CD4-positive, alpha-beta T cell treated with Interleukin-17A for 1 hour (primary cell): ENCODE measurements around the gene RXRG.

ENCODE experiments used
- DNase-seq: peaks from one replicate; pipeline ENCODE4 v3.0.0-alpha.2; 2020

The RXRG gene

DNA sequence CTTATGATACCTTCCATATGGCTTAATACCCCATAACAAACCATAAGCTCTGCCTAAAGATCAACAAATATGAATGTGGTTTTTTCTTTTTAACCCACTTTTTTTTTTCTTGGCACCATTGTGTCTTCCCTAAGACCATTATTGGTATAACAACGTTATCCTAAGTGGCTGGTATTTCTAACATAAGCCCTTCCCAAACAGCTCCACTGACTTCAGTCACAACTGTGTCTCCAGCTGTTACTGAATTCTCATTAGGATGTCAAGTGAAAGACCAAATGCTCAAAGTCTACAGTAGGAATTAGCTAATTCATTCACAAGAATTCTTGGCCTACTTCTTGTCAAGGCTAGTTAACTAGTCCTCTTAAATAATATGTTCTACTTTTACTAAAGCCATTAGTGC is 4.2 kb upstream of the RXRG start:
- DNase-seq: no peak

DNA sequence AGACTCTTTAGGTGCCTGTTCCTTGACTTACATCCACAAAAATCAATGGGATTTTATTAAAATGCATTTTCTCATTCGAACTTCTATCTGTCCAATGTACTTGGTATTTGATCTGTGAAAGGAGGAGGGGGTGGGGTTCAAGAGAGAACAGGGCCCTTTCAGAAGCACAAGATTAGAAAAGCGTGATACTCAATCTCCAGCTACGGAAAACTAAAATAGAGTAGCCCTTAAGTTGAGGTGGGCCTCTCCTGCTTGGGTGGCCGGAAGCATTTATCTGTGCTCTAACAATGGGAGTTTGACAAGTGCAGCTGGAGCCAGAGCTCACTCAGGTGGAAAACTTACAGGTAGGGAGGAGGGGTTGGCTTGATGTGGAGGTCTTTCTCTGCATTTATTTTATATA is 462 bp upstream of the RXRG start:
- no peak for DNase-seq

DNA sequence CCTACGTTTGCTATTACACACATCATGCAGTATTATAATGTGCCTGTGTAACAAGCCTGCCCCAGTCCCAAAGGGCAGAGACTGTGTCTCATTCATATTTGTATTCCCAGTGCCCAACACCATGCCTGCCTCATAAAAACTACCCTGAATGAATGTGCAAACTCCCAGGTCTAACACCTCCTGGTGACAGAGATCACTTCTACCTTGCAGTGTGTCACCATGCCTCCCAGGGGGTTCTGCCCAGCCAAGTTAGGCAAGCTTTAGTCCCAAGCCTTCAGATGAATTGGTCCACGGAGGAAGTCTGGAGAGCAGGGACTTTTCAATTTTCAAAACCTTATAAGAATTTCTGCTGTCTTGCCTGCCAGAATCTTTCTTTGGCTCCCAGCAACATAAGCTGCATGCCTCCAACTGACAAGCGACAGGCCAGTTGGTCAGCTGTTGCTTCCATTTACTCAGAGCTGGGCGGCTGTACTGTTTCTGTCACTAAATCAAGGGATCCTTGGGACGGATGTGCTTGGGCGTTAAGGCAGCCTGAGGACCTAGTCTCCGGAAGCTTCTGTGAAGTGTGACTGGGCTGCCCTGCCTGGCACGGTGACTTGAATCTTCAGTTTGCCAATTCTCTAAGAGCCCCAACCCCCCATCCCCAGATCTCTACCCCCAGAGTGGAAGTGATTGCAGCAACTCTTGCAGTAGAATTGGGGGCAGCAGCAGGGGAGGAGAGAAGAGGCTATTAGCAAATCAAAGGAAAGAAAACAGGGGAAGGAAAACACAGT is 1.2 kb downstream of the RXRG start:
- DNase-seq: no peak

DNA sequence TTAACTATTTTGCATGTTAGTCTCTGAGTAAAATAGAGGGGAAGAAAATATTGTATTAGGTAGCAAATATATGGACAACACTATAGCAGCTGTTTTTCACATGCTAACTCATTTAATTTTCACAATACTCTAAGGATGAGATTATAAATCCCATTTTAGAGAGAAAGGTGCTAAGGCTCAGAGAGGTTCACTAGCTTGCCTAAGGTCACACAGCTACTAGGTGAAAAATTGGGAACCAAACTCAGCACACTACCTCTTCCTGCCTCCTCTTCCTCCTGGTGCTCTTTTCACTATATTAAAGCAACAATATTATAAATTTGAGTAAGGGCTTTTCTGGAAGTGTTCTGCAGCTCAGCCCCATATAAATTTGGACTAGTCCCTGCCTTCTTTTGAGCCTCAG is 2.3 kb downstream of the RXRG start:
- no peak for DNase-seq

DNA sequence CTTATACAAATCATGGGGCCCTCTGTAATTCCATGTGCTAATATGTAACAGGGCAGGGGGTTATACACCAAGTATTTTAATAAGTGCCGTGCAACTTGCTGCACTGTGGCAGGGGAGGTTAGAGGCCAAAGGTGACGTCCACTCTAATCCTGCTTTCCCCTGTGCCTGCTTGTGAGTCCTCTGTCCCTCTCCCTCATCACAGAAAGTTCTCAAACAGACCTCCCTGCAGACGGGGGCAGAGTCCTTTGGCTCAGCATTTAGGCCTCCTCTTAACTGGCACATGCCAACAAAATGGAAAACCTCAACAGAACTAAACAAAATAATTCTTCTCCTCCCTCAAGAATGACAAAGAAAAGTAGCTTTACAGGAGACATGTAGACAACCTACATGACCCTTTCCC is 2.9 kb downstream of the RXRG start:
- no peak for DNase-seq

DNA sequence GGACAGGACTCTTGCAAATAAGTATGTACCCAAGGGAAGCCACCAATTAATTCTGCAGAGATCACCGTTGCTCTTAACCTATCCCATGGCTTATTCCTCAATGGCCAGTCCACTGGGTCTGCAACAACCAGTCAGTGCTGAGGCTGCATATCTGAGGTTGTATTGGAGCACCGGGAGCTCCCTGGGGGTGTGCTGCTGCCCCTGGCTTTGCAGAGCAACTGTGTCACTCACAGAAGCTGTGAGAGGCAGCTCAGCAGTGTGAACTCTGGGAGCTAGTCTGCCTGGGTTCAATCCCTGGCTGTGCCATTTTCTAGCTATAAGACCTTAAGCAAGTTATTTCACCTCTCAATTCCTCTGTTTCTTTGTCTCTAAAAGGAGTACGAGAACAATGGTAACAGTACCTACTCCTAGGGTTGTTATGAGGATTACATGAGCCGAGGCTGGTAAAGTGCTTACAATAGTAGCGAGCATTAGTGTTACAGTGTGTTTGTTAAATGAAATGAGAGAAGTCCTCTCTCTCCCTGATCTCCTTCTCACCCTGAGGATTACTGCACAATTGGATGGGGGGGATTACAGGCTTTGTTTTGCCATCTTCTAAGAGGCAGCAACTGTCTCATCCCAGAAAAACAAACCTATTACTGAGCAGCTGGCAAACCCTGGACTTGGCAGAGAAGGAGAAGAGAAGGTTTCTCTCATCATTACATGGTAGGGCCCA is 3.6 kb downstream of the RXRG start:
- DNase-seq: no peak

DNA sequence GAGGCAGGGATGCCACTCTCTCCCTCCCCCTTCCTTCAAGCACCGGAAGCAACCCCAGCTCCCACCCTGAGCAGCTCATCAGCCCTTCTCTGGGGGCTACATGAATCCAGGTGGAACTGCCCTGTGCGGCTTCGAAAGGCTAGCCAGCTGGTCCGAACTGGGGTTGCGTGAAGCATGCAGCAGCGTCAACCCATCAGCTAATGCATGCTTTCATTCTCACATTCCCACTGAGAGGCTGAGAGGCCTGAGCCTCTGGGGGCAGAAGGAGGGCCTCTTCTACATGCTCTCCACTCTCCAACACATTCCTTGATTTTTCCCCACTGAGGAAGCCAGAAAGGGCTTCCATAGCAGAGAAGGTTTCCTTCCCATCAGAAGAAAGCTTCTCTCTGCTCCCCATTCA is 5.6 kb downstream of the RXRG start:
- no peak for DNase-seq

DNA sequence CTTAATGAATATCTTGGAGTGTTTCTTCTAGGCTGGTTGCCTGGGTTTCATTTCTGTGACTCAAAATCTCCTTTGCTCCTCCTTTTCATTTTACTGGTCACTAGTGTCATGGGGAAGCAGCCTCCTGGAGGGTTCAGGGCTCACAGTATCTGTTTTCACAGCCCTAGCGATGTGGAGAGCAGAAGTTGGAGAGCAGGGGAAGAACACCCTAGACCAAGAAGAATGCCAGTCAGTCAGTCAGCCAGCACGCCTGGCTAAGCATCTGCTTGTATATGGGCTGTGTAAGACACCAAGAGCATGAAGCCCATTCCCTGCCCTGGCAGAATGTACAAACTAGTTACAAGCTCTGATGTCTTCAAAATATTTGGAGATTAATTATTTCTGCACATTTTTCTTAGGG is 7.9 kb downstream of the RXRG start:
- no peak for DNase-seq

DNA sequence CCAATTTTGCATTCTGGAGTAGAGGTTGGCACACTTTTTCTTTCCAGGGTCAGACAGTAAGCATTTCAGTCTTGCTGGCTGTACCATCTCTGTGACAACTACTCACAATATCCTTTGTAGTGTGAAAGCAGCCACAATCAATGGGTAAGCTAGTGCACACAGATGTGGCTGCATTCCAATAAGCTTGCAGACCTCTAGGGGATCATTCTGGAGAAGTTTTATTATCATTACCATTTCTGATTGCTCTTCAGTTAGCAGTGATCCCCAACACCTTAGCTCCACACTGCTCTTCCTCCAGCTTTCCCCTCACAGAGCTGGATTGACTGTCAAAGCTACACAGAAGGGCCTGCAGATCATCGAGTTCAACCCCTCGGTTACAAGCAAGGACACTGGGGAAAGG is 9.1 kb downstream of the RXRG start:
- DNase-seq: no peak

DNA sequence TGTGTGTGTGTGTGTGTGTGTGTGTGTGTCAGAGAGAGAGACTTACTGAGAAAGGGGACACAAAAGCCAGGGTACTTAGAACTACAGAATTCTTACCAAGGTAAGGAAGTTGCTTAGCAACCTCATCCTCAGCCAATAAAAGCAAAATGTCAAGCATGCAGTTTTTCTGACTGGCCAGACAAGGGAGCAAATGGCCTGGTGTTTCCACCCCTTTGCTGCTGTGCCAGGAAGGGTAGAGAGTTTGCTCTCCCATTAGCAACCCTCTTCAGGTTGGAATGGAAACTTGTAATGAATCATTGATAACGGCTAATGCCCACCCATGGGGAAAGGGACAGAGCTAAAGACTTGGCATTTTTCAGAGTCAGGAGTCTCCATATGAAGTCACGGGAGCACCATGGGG is 10.6 kb downstream of the RXRG start:
- no peak for DNase-seq

DNA sequence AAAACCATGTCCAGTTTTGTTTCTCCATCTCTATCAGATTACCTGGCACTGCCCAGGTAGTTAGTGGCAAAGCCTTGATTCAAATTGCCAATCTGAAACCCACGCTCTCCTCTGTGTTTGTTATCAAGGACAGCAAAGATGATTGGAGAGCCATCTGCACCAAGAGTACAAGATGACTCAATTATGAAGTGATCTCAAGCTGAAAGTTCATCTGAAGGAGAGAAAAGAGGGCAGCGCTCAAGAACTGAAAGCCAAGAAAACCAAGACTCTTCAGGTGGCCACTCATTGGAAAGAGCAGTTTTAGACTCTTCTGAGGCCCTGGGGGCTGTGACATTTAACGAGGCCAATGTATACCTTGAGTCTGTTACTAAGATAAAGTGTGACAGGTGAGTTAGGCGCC is 13.8 kb downstream of the RXRG start:
- DNase-seq: no peak

DNA sequence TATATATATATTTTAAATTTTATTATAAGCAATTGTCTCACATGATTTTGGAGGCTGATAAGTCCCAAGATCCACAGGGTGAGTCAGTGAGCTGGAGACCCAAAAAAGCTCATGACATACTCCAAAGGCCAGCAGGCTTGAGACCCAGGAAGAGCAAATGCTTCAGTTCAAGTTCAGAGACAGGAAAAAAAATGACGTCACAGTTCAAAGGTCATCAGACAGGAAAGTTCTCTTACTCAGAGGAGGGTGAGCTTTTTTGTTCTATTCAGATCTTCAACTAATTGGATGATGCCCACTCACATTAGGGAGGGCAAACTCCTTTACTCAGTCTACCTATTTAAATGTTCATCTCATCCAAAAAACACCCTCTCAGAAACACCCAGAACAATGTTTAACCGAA is 18.2 kb downstream of the RXRG start:
- DNase-seq: no peak

DNA sequence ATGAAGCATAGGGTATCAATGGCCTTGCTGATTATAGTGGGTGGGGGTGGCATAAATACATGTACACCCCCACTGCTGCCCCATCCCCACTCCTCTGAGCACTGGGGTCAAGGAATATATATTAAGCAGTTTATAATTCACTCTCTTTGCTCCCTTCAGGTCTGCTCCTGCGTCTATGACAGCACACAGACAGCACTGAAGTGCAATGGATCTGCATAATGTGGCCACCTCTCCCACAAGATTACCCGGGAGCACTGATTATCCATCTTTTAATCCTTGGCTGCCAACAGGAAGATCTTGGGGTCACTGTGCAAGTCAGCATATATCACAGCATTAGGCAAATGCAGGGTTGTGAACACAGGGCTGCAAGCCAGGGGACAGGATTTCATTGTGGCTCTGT is 19.3 kb downstream of the RXRG start:
- DNase-seq: no peak

DNA sequence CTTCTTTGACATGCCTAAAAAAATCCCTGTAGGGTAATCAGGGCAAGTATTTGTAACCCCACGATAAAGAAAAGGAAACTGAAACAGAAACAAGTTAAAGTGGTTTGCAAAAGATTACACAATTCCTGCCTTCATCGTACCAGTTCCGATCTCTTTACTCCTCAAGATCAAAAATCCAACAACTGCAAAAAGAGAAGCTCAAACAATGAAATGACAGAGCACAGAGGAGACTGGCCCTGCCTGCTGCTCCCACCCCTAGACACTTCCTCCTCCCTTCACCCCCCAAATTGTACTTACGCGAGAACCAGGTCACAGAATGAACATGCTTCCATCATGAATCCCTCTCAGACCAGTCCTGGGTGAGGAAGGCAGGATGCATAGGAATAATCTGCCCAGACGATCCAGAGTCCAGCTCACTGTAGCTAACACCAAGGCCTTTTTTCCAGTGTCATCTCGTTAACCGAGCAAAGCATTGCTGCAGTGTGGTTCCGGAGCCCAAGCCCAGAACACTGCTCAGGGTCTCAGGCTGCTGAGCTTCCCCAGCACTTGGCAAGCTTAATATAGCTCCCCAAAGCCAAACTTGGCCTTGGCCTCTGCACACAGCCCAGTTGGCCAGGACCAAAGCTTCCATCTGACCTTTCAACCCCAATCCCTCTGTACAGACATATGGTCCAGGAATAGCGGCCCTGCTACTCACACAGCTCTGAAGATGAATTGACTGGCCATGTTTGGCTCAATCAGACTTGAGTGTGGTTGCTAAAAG is 20.3 kb downstream of the RXRG start:
- peak; percentile 52 for DNase-seq

DNA sequence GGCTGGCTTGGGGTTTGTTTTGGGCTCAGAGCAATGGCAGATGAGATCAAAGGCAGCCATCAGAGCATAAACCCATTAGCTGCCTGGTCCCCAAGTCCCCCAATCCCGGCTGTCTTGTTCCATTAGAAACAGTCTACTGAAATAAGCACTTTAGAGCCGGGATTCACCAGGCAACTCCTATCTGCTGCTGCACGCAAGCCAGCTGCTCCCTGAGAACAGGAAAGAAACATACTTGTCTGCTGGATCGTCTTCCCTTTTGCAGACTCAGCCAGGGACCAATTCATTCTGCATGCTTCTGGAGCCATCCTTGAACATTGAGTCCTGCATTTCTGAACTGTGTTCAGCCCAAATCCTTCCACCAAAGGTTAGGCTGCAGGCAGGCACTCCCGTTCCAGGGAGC is 21.8 kb downstream of the RXRG start:
- DNase-seq: no peak

DNA sequence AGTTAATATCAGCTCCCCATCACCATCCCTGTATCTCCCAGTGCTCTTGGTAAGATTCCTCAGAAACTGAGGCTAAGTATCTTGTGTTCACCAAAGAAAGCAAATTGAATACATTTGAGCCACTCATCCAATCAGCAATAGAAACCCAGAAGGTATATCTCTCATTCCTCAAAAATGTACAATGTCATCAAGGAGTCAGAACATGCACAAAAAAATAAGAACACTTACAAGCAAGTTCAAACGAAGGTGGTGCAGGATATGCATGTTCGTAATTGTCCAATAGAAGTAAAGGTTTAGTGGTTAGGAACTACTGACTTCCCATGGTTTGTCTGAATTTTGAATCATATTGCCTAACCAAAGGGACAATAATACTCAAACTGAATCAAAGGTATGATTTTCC is 24.3 kb downstream of the RXRG start:
- no peak for DNase-seq

DNA sequence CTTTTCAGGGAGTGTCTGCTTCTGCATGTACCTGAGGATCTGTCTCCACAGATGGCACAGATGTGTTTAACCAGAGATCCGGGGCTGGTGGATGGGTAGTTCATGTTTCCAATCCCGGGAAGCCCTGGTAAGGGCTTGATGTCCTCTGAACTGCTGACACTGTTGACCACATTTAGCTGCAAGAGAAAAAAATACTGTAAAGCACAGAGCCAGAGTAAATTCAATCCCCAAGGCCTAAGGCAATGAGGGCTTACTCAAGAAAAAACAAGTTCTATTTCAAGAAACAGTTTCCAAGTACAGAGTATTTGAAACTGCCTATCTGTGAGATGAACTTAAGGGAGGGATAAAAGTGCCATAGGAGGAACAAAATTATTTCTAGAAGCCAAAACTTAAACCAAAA is 25.1 kb downstream of the RXRG start:
- no peak for DNase-seq

DNA sequence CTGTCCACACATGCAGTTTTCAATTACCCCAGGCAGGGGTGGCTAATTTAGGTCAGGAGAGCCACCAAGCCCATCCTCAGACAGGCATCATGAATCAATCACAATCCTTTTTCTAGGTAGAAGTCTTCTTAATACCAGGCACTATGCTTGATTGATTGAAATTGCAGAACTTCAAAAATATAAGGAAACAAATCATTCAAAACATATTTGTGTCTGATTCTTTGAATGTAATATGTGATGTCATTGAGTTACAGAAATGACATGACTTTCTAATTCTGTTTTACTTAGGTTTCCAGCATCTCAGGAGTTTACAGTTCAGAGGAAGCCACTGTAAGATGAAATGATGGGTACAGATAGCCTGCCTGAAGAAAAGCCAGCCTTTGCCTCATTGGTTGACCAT is 26.7 kb downstream of the RXRG start:
- DNase-seq: no peak

DNA sequence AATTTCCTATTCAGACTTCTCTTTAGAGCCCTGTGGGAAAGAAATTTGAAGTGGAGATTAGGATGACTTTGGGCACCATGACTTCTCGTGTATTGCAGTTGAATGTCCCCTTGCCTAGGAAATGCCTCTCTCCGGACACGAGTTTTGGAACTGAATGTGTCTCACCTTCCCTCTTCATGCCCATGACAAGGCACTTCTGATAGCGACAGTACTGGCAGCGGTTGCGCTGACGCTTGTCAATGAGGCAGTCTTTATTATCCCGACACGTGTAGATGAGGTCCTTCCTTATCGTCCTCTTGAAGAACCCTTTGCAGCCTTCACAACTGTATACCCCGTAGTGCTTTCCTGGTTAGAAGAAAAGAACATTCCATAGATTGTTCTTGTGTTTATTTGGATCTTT is 28.1 kb downstream of the RXRG start:
- DNase-seq: no peak

DNA sequence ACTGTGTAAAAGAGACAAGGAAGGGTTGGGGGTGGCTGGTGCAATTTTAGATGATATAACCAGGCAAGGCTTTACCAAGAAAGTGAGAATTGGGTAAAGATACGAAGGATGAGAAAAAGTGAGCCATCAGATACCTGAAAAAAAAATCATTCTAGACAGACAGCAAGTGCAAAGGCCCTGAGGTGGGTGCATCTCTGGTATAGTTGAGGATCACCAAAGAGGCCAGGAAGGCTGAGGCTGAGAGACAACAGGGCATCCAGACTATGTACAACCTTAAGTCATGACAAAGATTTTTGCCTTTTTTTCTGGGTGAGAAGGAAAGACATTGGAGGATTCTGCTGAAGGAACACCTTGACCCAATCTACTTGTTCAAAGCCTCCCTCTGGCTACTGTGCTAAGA is 29.9 kb downstream of the RXRG start:
- DNase-seq: no peak

DNA sequence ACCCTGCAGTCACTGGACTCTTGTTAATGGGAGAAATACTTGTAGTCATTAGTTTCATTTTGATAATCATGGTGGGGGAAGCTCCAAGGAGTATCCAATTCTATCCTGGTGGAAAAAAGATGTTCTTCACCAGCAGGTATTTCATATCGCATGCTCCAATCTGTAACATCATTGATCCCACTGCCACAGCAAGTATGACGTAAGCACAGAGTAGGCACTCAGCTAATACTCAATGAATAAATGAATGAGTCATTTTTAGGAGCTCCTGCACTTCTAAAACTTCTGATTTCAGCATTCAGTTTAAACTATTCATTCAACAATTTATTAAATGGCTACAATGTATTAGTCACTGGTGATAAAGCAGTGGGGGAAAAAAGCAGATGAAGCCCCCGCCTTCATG is 30.3 kb downstream of the RXRG start:
- no peak for DNase-seq

DNA sequence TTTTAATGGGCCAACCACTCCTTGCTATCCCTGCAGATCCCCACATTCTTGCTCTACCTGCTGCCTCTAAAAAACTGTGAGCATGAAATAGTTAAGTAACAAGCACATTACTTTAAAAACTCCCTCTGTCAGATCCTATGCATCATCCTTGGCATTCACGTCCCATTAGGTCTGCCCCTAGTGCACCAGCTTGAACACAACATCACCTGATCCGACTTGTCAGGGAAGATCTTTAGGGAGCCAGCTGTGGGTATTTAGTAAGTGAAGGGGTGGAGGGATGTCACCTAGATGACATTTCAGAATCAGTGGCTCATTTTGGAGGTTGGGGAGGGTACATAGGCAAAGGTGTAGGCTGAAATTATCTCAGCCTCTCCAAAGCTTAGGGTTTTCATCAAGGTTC is 33.5 kb downstream of the RXRG start:
- DNase-seq: no peak

DNA sequence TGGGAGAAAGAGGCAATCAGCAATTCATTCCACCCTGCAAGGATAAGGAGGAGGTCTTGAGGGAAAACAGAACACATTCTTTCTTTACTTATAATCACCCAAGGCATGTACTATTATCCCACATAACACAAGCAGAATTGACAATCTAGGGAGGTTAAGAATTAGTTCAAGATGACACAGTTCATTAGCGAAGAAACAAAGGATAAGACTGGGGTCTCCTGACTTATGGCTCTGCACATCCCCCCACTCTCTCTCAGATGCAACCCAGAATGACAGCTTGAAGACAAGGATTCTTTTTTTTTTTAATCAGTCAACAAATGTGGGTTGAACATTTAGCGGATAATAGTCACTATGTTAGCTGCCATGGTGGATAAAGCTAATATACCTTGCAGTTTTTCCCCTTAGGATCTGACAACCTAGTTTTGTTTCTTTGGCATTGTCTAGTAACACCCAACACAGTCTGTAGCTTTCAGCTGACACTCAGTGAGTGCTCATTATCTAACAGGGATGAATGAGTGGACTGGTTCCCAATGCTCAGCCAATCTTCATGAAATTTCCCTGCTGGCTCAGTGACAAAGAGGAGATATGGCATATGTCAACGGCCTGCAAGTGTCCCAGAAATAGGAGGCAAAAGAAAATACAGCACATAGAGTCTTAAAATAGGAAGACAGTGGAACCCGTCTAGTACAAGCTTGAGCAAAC is 35.1 kb downstream of the RXRG start:
- DNase-seq: no peak

DNA sequence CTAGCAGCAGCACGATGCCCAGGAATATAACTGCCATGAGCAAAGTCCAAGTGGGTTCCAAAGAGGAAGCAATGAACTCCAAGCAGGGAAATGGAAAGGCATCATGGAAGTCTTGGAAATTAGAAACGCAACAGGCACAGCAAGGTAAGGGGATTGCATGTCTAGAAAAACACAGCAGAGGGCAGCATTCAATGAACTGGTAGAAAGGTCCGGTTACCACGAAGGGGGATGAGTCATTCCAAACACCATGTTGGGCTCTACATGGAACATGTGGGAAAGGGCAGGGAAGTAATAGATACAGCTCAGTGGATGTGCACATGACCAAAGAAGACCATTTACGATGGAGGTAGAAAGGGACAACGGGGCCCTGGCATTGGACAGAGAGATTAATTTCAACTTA is 36.4 kb downstream of the RXRG start:
- no peak for DNase-seq
